ENCODE results near the gene ATP7A. TPM values are rescaled to one million over a fixed set of nuclear protein-coding genes. Genes with fewer than 3 reads are reported as not detected.

Gene ATP7A
- total and polyA plus RNA-seq, 9 of the 15 experiments (the other 6 are each of a cell fraction or from before 2014, with no cell fraction given), result 7.8 to 22.7 (median 11.6) TPM

DNA sequence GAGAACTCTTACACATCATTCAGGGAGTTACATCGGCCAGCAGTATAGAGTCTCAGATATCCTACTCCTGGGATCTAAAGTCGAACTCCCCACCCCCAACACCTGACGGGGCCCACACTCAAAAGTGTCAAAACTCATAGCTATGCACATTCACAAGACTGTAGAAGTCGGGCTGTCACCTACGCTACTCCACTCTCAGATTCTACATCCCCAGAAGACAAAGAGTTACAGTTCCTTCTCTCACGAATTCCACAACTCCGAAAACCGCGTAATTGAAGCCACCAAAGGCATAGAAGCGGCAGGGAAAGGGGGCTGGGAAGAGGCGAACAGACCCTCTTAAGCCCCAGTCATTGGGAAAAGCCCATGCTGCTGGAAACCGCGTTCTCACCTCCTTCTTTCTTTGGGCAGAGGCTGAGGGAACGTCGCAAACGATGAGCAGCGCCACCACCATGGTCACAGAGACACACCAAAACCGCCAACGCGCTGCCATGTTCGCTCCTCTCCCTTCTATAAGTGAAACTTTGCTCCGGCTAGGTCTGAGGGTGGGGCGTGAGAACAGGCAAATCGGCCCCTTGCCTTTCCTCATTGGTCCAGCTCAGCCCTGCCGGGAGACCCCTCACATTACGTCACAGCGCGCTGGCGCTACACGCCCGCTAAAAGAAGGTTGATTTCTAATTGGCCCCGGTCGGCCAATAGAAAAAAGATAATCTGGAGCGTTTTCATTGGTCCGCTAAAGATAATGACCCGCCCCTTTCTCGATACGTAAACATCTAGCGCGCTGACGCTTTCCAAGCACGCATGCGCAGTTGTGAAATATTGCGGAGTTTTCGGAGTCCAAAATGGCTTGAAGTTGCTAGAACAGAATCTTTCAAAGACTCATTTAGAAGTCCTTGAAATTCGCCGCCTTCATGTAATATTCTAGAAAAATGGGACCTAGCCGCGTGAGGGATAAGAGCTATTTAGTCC is 15.3 kb upstream of the ATP7A start, which contains the start of gene MAGT1 (continued):
- TF ChIP-seq RBM34 (IDR thresholded peaks at IDR 0.05; ENCODE audit: borderline replicate concordance, insufficient read depth, low read length) (no peak), NR2F6 (CRISPR knock-in tag; IDR thresholded peaks at IDR 0.05) (no peak), PHF21A (IDR thresholded peaks at IDR 0.05; ENCODE audit: borderline replicate concordance, low read depth) (no peak), FOS (IDR thresholded peaks at IDR 0.05; ENCODE audit: extremely low read depth, insufficient read length) (peak; percentile 55), ZEB2 (IDR thresholded peaks at IDR 0.05) (no peak), MCM5 (IDR thresholded peaks at IDR 0.05; ENCODE audit: low read depth) (no peak), RBFOX2 (IDR thresholded peaks at IDR 0.05; ENCODE audit: low read depth, low read length) (peak; percentile 79), ZNF217 (CRISPR knock-in tag; IDR thresholded peaks at IDR 0.05) (no peak), NFYB (IDR thresholded peaks at IDR 0.05; ENCODE audit: extremely low read depth, insufficient read length) (peak; percentile 37), CEBPG (CRISPR knock-in tag; IDR thresholded peaks at IDR 0.05) (0 out of 2 replicates have a peak, but pooled peaks have one; percentile 26), CEBPG (tag; conservative IDR thresholded peaks at IDR 0.05 in 1 of 2, IDR thresholded peaks at IDR 0.05 in 1 of 2) (peak; percentile 61 to 73; a peak in 3 of 4 replicates), SPI1 (IDR thresholded peaks at IDR 0.05; ENCODE audit: borderline replicate concordance, low read depth, low read length) (no peak), IFI16 (CRISPR knock-in tag; IDR thresholded peaks at IDR 0.05) (no peak), NONO (IDR thresholded peaks at IDR 0.05; ENCODE audit: low read depth in 2 of 2, low read length in 1 of 2) (no peak), TBP (optimal IDR thresholded peaks at IDR 0.05; ENCODE audit: low read depth, low read length) (peak; percentile 52), SUPT5H (IDR thresholded peaks at IDR 0.05) (peak; percentile 83), NFIX (CRISPR knock-in tag; IDR thresholded peaks at IDR 0.05; ENCODE audit: low read depth) (no peak)
- TF ChIP-seq, protein P1, sequence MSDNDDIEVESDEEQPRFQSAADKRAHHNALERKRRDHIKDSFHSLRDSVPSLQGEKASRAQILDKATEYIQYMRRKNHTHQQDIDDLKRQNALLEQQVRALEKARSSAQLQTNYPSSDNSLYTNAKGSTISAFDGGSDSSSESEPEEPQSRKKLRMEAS (CRISPR knock-in tag; IDR thresholded peaks at IDR 0.05), result peak; percentile 29; the same call in 1 of the 2 replicates
- TF ChIP-seq, protein P2, sequence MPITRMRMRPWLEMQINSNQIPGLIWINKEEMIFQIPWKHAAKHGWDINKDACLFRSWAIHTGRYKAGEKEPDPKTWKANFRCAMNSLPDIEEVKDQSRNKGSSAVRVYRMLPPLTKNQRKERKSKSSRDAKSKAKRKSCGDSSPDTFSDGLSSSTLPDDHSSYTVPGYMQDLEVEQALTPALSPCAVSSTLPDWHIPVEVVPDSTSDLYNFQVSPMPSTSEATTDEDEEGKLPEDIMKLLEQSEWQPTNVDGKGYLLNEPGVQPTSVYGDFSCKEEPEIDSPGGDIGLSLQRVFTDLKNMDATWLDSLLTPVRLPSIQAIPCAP (CRISPR knock-in tag; IDR thresholded peaks at IDR 0.05; ENCODE audit: borderline replicate concordance), result no peak
- TF ChIP-seq, protein P3, sequence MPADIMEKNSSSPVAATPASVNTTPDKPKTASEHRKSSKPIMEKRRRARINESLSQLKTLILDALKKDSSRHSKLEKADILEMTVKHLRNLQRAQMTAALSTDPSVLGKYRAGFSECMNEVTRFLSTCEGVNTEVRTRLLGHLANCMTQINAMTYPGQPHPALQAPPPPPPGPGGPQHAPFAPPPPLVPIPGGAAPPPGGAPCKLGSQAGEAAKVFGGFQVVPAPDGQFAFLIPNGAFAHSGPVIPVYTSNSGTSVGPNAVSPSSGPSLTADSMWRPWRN (IDR thresholded peaks at IDR 0.05; ENCODE audit: low read depth), result no peak
- TF ChIP-seq, protein P4, sequence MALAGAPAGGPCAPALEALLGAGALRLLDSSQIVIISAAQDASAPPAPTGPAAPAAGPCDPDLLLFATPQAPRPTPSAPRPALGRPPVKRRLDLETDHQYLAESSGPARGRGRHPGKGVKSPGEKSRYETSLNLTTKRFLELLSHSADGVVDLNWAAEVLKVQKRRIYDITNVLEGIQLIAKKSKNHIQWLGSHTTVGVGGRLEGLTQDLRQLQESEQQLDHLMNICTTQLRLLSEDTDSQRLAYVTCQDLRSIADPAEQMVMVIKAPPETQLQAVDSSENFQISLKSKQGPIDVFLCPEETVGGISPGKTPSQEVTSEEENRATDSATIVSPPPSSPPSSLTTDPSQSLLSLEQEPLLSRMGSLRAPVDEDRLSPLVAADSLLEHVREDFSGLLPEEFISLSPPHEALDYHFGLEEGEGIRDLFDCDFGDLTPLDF (CRISPR knock-in tag; IDR thresholded peaks at IDR 0.05), result no peak
- TF ChIP-seq, protein P5, sequence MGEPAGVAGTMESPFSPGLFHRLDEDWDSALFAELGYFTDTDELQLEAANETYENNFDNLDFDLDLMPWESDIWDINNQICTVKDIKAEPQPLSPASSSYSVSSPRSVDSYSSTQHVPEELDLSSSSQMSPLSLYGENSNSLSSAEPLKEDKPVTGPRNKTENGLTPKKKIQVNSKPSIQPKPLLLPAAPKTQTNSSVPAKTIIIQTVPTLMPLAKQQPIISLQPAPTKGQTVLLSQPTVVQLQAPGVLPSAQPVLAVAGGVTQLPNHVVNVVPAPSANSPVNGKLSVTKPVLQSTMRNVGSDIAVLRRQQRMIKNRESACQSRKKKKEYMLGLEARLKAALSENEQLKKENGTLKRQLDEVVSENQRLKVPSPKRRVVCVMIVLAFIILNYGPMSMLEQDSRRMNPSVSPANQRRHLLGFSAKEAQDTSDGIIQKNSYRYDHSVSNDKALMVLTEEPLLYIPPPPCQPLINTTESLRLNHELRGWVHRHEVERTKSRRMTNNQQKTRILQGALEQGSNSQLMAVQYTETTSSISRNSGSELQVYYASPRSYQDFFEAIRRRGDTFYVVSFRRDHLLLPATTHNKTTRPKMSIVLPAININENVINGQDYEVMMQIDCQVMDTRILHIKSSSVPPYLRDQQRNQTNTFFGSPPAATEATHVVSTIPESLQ (CRISPR knock-in tag; IDR thresholded peaks at IDR 0.05), result no peak

Data from K562 (cell line).